Right lobe of liver (tissue), 6 donors: ENCODE results near the gene ROCK2. TPM values are rescaled to one million over a fixed set of nuclear protein-coding genes. Genes with fewer than 3 reads are reported as not detected.

Experiments
- ATAC-seq, 4 donors: fragments of 200-7000 bp; cut with Tn5 transposase; one replicate each; pipeline ENCODE4 v1.9.1; 2020; ENCODE audit warnings: mild to moderate bottlenecking in 4 of 4, moderate library complexity in 4 of 4
- DNase-seq, 3 donors: peaks; one replicate each; pipeline ENCODE4 v3.0.0-alpha.2; 2020
- H3K27ac ChIP-seq, 3 donors: fragments of 200-600 bp; one replicate each; pipeline ENCODE4 v1.8.0; 2022
- H3K27me3 ChIP-seq, 2 donors: fragments of 200-600 bp; one replicate each; pipeline ENCODE4 v1.8.0; 2022
- H3K36me3 ChIP-seq, 4 donors: fragments of 200-600 bp; sonication (generic) in 1 of 4; one replicate each; pipeline versions ENCODE4 v1.5.1 to v1.8.0; 2017 to 2022; ENCODE audit warnings: control low read depth in 1 of 4
- H3K4me1 ChIP-seq, 4 donors: fragments of 200-600 bp; sonication (generic) in 1 of 4; one replicate each; pipeline versions ENCODE4 v1.5.1 to v1.8.0; 2017 to 2022; ENCODE audit warnings: control low read depth in 1 of 4
- H3K4me3 ChIP-seq, 3 donors: fragments of 200-600 bp; one replicate each; pipeline ENCODE4 v1.8.0; 2022
- H3K9me3 ChIP-seq, 4 donors: fragments of 200-600 bp; sonication (generic) in 1 of 4; one replicate each; pipeline versions ENCODE4 v1.5.1 to v1.8.0; 2017 to 2022; ENCODE audit warnings: control low read depth in 1 of 4
- CTCF ChIP-seq, 4 donors: fragments of 200-600 bp in 3 of 4; fragments of 450-650 bp in 1 of 4; IDR thresholded peaks; one replicate each; pipeline versions ENCODE4 v1.5.1 to v1.8.0; 2016 to 2022; ENCODE audit warnings: antibody characterized with exemption in 4 of 4, mild to moderate bottlenecking in 2 of 4
- POLR2A ChIP-seq: fragments of 450-650 bp; IDR thresholded peaks from one replicate; pipeline ENCODE4 v1.6.1; 2017; ENCODE audit warnings: antibody characterized with exemption, mild to moderate bottlenecking
- WGBS: methylation state at CpG from one replicate; pipeline ENCODE4 v1.1.6; 2018; ENCODE audit warnings: low coverage, low lambda C conversion rate; ENCODE audit not compliant: insufficient coverage; ENCODE audit errors: missing lambda C conversion rate; 5-methylcytosine and 5-hydroxymethylcytosine counted together
- intact Hi-C, 2 donors: fragments of 100-400 bp; cut with DNase I; formaldehyde crosslinking; loops; one replicate each; pipeline versions ENCODE4 v1.11.2 to v1.14.1; 2022
- total RNA-seq, 6 experiments: library from RNA; depleted of rRNA in 2 of 6; stranded (reverse); fragments of >200 nt in 2 of 6; fragmentation: NEBNext Ultra II Directional in 3 of 6; extraction: Animal tissue kit (Norgen Biotek cat#: 25700) in 3 of 6; gene quantifications; one replicate each; pipeline versions ENCODE4 v1.1.0 to v1.2.4, GENCODE V29; 2016 to 2023
- donor health status: DM: no; HTN: yes; CAD: no.
- donor health status: DM: no; HTN: no; CAD: no.
- donor health status: DM: no; HTN: no; CAD: no.
- donor health status: DM: no; HTN: yes; CAD: no.
- donor health status: DM: no; HTN: yes; CAD: no.

ROCK2 gene
- total RNA-seq, 6 experiments from 2014 or later = 11.6 to 23.9 (median 19.8) TPM

DNA sequence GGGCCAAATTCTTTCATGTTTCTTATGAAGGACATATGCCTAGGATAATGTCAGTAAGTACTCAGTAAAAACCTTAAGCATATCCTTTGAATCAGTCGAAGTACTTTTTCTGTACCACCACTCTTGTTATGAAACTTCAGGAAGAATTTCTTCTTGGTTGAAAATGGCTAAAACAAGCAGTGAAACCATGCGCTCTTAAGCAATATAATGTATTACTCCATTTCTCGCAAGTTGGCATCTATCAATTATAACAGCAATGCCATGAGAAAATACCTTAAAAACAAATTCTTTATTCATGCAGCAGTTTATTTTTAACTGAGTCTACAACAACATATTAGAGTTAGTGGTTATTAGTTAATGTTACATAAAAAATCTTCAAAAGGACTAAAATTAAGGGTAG is 148.2 kb downstream of the ROCK2 start:
- Histone ChIP-seq H3K36me3 (peaks cover 6 to 76% (median 15%) of the 10 kb centered on the region in 4 donors), H3K27ac (no peak overlapping the region), H3K4me3 (no peak overlapping the region), H3K27me3 (no peaks in the 10 kb centered on the region), H3K9me3 (no peaks in the 10 kb centered on the region), H3K4me1 (no peaks in the 10 kb centered on the region)
- ATAC-seq (no peak), DNase-seq (no peak)
- intact Hi-C loops = no loop called here
- no peak for TF ChIP-seq CTCF (IDR thresholded peaks at IDR 0.05)
- no peak for TF ChIP-seq POLR2A
- WGBS = 77% methylated on average over 3 of the region's 3 CpGs

DNA sequence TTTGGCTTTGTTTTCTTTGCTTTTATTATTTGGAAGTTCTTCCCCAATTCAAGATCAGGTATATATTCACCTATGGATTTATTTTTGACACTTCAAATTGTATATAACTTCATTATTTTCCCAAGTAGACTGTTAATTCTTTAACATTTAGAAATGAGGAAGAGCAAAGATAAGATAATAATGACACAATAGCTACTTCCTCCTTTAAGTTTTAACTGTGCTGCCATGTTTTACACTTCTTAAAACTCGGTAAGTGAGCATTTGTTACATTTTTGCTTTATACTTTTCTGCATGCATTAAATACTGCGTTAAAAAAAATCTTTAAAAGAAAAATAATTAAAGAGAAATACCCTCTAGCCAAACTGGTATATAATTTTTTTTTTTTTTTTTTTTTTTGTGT is 156.7 kb downstream of the ROCK2 start:
- intact Hi-C loops = no loop called here
- WGBS = 57% methylated on average over 2 of the region's 2 CpGs
- no peak overlapping the region for H3K27ac ChIP-seq
- DNase-seq (no peak), ATAC-seq (no peak)
- no peak overlapping the region for H3K4me3 ChIP-seq
- no peaks in the 10 kb centered on the region for H3K9me3 ChIP-seq
- TF ChIP-seq CTCF (IDR thresholded peaks at IDR 0.05) = no peak
- no peak for TF ChIP-seq POLR2A
- H3K27me3 ChIP-seq = no peaks in the 10 kb centered on the region
- peaks cover 0 to 34% (median 10%) of the 10 kb centered on the region in 4 donors for H3K36me3 ChIP-seq
- no peaks in the 10 kb centered on the region for H3K4me1 ChIP-seq

GRCh38 chr2:11187083-11187619 is 157.3 kb downstream of the ROCK2 start:
- peaks cover 0 to 34% (median 11%) of the 10 kb centered on the region in 4 donors for H3K36me3 ChIP-seq
- no peak for TF ChIP-seq CTCF (IDR thresholded peaks at IDR 0.05)
- TF ChIP-seq POLR2A = no peak

DNA sequence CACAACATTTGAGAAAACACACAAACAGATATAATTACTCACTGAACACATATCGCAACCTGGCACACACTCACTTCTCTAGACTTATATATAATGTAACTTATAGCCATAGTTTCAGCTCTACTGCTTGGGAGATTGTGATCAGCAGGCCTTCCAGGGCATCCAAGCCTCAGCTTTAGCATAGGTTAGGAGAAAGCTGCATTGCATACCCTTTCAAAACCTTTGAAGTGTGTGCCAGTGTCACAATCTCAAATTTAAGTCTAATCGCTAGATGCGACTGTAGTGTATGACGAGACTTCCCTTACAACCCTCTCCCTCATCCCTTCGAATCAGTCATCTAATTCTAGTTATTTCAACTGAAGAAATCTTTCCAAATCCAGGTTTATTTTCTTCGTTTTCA is 158.3 kb downstream of the ROCK2 start:
- TF ChIP-seq CTCF (IDR thresholded peaks at IDR 0.05) = no peak
- TF ChIP-seq POLR2A = no peak
- Histone ChIP-seq H3K4me1 (no peaks in the 10 kb centered on the region), H3K4me3 (no peak overlapping the region), H3K9me3 (no peaks in the 10 kb centered on the region), H3K27ac (no peak overlapping the region), H3K36me3 (peaks cover 0 to 25% (median 8%) of the 10 kb centered on the region in 4 donors), H3K27me3 (no peaks in the 10 kb centered on the region)
- WGBS = 94% methylated on average over 6 of the region's 6 CpGs
- DNase-seq (no peak), ATAC-seq (no peak)
- intact Hi-C loops = no loop called here

More at GRCh38 chr2:11187083-11187619, 157.3 kb downstream of the ROCK2 start:
- ATAC-seq (peak in 2 of 4 donors; percentile 31 to 48), DNase-seq (no peak)
- Histone ChIP-seq H3K27me3 (no peaks in the 10 kb centered on the region), H3K9me3 (no peaks in the 10 kb centered on the region), H3K4me1 (no peaks in the 10 kb centered on the region), H3K27ac (no peak overlapping the region), H3K4me3 (no peak overlapping the region)
- intact Hi-C loops = no loop called here
- WGBS = 78% methylated on average over 7 of the region's 7 CpGs

- ATAC-seq = no peak
- 93% methylated on average over 2 of the region's 2 CpGs for WGBS
- no peaks in the 10 kb centered on the region for H3K27me3 ChIP-seq
Observed at GRCh38 chr2:11182951-11183350, 161.5 kb downstream of the ROCK2 start.

More at GRCh38 chr2:11182951-11183350, 161.5 kb downstream of the ROCK2 start:
- no peak for DNase-seq
- no peaks in the 10 kb centered on the region for H3K4me1 ChIP-seq
- H3K9me3 ChIP-seq = no peaks in the 10 kb centered on the region
- no peak overlapping the region for H3K4me3 ChIP-seq
- peaks cover 0 to 11% (median 9%) of the 10 kb centered on the region in 4 donors for H3K36me3 ChIP-seq
- H3K27ac ChIP-seq = no peak overlapping the region
- intact Hi-C loops = no loop called here
- TF ChIP-seq POLR2A = no peak
- TF ChIP-seq CTCF (IDR thresholded peaks at IDR 0.05) = no peak
